Gastroesophageal sphincter (tissue), 3 donors: Measurements from ENCODE around the gene GCSAM.

Experiments used
- EP300 ChIP-seq: sonication (generic); formaldehyde crosslinking; IDR thresholded peaks from one replicate; pipeline ENCODE4 v1.6.1; 2017; ENCODE audit warnings: antibody characterized with exemption, mild to moderate bottlenecking
- POLR2A ChIP-seq, 2 donors: fragments of 450-650 bp; IDR thresholded peaks; one replicate each; pipeline ENCODE4 v1.6.1; 2017; ENCODE audit warnings: antibody characterized with exemption in 2 of 2, mild to moderate bottlenecking in 2 of 2, moderate library complexity in 1 of 2
- POLR2AphosphoS5 ChIP-seq: sonication (generic); formaldehyde crosslinking; IDR thresholded peaks from one replicate; pipeline ENCODE4 v1.6.1; 2017; ENCODE audit warnings: antibody characterized with exemption
- TF ChIP-seq, protein P1 (sequence below), 4 experiments: fragments of 200-600 bp in 2 of 4; fragments of 450-650 bp in 2 of 4; sonication (generic) in 1 of 4; IDR thresholded peaks; one replicate each; pipeline ENCODE4 v1.5.1; 2017 to 2019; ENCODE audit warnings: antibody characterized with exemption in 4 of 4, mild to moderate bottlenecking in 2 of 4, moderate library complexity in 2 of 4

DNA sequence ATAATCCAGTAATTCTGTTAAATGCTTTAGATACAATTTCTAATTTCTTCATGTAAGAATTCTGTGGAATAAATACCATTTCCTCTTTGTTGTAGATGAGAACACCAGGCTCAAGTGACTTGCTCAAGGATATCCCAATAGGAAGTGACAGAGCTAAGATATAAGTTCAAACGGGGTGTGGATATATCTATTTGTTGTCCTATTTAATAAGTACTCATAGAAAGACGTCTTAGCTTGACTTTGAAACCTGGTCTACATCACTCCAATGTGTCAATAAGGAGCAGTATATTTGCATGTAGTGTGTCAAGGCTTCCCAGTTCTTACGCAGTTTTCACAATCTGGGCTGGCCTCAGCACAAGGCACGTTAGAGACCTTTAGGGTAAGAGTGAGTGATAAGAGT is 4.7 kb upstream of the GCSAM start:
- TF ChIP-seq, protein P1, sequence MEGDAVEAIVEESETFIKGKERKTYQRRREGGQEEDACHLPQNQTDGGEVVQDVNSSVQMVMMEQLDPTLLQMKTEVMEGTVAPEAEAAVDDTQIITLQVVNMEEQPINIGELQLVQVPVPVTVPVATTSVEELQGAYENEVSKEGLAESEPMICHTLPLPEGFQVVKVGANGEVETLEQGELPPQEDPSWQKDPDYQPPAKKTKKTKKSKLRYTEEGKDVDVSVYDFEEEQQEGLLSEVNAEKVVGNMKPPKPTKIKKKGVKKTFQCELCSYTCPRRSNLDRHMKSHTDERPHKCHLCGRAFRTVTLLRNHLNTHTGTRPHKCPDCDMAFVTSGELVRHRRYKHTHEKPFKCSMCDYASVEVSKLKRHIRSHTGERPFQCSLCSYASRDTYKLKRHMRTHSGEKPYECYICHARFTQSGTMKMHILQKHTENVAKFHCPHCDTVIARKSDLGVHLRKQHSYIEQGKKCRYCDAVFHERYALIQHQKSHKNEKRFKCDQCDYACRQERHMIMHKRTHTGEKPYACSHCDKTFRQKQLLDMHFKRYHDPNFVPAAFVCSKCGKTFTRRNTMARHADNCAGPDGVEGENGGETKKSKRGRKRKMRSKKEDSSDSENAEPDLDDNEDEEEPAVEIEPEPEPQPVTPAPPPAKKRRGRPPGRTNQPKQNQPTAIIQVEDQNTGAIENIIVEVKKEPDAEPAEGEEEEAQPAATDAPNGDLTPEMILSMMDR (IDR thresholded peaks at IDR 0.05): no peak
- no peak for TF ChIP-seq POLR2AphosphoS5
- no peak for TF ChIP-seq POLR2A (IDR thresholded peaks at IDR 0.05)
- TF ChIP-seq EP300: no peak
